ENCODE measurements around the gene RNF38.
"Not testable (repeated sequence)": the region's sequence is repeated elsewhere in the genome, so short reads cannot be mapped to it uniquely, and the experiment has no call there.

The RNF38 gene

DNA sequence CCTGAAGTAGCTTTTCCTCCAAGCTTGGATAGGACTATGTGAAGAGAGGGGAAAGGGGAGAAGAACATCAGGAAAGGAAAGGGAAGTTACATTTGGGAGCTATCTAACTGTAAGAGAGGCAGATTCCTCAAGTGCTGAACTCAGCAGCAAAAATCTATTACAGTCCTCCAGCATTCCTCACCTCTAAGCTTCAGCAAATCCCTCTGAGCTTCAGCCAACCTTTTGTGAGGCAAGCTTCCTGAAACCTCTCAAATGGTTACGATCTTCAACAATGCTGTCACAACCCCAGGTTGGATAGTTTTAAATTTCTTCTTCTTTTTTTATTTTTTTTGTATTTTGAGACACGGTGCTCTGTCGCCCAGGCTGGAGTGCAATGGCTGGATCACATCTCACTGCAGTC is 2.5 kb upstream of the RNF38 start:
- DNase-seq, result no peak

- no peak for DNase-seq
Observed at GRCh38 chr9:36401897-36402480, 1.9 kb upstream of the RNF38 start.

- peak; percentile 66 for DNase-seq
Observed at GRCh38 chr9:36401164-36401740, 1.2 kb upstream of the RNF38 start.

- DNase-seq, result peak; percentile 89
Observed at GRCh38 chr9:36400332-36401163, 479 bp upstream of the RNF38 start.

- no peak for DNase-seq
Observed at GRCh38 chr9:36398745-36399144, 1.3 kb downstream of the RNF38 start.

DNA sequence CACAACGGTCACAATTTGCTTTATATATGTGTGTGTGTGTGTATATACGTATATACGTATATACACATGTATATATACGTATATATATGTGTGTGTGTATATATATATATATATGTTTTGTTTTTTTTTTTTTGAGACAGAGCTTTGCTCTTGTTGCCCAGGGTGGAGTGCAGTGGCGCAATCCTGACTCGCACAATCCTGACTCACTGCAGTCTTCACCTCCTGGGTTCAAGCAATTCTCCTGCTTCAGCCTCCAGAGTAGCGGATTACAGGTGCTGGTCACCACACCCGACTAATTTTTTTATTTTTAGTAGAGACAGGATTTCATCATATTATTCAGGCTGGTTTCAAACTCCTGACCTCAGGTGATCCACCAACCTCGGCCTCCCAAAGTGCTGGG is 3.1 kb downstream of the RNF38 start:
- DNase-seq, result no peak

DNA sequence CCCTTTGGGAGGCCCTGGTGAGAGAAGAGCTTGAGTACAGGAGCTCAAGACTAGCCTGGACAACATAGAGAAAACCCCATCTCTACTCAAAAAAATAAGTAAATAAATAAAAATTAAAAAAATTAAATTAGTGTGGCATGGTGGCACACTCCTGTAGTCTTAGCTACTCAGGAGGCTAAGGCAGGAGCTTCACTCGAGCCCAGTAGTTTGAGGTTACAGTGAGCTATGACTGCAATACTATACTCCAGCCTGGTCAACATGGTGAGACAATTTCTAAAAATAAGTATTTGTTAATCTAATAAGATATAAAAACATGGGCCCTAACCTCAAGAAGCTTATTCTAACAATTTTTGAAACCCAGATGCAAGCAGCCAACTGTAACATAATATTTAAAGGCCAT is 7.6 kb downstream of the RNF38 start:
- no peak for DNase-seq

- DNase-seq, result no peak
Observed at GRCh38 chr9:36389590-36389989, 10.5 kb downstream of the RNF38 start.

DNA sequence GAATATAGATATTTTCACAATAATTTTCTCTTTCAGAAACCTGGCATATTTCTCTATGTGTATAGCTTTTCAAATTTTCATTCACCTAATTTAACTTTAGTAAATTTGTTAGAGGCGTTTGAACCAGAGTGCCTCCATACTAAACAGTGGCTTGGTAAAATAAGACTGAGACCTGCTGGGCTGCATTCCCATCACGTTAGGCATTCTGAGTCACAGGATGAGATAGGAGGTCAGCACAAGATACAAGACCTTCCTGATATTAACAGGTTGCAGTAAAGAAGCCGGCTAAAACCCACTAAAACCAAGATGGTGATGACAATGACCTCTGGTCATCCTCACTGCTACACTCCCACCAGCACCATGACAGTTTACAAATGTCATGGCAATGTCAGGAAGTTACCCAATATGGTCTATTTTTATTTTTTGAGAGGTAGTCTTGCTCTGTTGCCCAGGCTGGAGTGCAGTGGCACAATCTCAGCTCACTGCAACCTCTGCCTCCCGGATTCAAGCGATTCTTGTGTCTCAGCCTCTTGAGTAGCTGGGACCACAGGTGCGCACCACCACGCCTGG is 13.6 kb downstream of the RNF38 start:
- not testable (repeated sequence) for DNase-seq

DNA sequence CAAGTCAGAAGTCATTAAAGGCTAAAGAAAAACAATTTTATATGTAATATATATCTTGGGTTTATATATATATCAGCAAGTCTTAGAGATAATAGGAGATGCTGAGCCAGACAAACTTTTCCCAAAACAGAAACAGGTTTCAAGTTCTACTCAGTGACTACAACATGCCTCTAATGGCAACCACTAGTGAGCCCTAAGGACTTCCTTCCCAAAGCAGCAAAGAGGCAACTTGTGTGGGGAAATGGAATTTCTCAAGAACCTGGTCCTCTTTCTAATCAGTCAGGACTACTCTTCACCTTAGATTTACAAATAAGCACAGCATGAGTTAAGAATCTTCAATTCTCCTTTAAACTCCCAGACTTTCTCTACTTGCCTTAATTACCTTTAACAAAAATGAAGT is 17.6 kb downstream of the RNF38 start:
- DNase-seq, result no peak

DNA sequence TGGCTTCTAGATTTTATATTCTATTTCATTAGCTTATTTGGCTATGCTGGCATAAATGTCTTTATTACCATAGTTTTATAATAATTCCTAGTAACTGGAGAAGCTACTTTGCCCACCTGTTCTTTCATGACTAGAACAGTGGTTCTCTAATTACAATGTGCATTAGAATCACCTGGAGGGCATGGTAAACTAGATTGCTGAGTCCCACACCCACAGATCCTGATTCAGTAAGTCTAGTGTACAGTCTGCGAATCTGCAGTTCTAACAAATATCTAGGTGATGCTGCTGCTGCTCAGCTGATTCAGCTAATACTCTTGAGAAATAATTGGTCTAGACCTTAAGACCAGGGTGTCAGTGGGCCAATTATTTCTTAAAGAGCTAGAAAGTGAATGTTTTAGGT is 35.5 kb downstream of the RNF38 start:
- DNase-seq, result no peak

GRCh38 chr9:36363448-36363847 is 36.6 kb downstream of the RNF38 start:
- DNase-seq, result no peak

DNA sequence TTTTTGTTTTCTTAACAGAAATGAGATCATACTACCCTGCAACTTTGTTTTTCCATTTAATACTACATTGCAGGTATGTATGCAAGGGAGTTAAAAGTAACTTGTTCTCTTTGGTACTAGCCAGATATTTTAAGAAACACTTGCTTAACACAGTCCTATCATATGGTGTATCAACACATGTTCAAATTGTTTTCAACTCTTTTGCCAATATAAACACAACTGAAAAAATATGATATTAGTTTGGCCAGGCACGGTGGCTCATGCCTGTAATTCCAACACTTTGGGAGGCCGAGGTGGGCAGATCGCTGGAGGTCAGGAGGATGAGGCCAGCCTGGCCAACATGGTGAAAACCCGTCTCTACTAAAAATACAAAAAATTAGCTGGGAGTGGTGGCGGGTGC is 41.6 kb downstream of the RNF38 start:
- DNase-seq, result no peak

DNA sequence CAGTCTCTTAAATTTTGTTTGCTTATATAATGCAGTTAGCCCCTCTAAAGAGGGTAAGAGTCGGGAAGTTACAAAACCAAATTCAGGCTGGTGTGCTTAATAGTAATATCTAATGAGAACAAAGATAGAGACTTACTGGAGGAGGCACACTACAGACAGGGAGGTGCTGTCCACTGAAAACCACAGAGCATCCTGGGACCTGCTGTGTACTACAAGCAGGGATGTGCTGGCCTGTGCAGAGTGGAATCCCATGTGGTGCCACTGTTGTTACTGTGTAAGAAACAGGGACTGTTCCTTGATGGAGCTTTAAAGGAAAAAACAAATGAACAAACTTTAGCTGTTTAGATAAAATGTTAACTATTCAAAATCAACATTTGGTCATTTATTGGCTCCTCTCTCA is 42.4 kb downstream of the RNF38 start:
- DNase-seq, result no peak

DNA sequence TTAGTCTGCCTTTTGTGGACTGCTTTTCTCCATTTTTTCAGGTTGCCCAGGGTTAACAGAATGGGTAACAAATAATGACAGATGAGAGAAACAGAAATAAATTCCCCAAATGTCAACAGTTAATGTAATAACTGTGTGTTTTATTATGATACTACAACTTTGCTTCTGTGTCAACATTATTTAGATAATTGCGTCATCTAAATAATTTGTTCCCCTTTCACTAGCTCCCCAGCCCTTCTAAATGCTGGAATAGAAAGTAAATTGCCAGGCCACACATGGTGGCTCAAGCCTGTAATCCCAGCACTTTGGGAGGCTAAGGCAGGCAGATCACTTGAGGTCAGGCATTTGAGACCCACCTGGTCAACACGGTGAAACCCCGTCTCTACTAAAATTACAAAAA is 53.5 kb downstream of the RNF38 start:
- DNase-seq, result no peak

DNA sequence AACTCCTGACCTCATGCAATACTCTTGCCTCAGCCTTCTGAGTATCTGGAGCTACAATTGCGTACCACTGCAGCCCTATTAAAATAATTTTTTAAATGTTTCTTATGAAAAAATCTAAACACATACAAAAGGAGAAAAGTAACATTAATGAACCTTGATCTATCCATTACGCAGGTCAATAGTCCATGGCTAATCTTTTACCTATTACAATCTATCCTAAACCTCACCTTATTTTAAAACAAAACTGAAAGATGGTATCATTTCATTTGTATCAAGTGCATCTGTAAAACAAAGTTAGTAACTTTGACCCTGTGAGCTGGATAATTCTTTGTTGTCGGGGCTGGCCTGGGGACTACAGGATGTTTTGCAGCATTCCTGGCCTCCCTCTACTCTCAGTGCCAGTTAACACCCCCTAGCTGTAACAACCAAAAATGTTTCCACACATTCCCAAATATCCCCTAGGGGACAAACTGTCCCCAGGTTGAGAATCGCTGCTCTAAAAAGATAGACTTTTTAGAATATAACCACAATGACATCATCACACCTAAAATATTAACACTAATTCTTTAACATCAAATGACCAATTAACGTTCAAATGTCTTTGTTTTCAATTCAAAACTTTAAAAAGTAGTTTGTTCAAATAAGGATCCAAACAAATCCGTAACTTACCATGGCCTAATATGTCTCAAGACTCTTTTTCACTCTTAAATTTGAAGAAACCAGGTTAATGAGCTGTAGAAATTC is 54.8 kb downstream of the RNF38 start:
- no peak for DNase-seq

- no peak for DNase-seq
Observed at GRCh38 chr9:36341936-36342577, 58.0 kb downstream of the RNF38 start.

DNA sequence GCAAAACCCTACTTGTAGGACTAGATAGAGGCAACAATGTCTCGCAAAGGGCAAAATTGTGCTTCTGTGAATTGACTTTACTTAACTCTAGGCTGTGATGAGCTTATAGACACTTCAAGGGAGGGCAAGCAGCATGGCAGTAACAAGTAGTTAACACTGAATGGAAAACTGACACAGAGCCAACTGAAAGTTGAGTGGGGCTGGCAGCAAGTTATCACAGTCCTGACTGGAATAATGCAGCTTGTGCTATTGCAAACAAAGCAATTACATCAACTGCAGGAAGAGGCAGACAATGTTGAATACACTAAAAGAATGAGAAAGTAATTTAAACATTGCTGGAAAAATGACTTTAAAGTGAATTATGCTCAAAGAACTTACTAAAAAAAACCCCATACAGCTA is 62.2 kb downstream of the RNF38 start:
- no peak for DNase-seq

DNA sequence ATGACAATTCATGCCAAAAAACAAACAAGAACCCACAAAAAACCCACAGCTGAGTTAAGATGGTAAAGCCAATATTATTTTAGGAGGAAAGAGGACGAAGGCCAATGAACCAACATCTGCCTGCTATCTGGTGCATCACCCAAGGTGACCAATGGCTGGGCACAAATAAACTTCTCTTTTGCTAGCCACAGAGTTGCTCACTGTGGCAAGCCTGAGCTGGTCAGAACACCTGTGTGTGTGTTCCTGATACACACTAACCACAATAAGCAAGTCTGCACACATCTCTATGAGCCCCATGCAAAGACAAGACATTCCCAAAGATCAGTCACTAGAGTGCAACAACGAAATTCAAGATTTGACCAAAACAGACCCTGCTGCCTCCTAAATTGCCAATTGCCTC is 63.1 kb downstream of the RNF38 start:
- DNase-seq, result no peak

GRCh38 chr9:36336131-36336907 is 63.8 kb downstream of the RNF38 start:
- DNase-seq, result no peak

- no peak for DNase-seq
Observed at GRCh38 chr9:36332006-36332405, 68.1 kb downstream of the RNF38 start.
